Measurements from ENCODE around the gene HECTD1.

DNA sequence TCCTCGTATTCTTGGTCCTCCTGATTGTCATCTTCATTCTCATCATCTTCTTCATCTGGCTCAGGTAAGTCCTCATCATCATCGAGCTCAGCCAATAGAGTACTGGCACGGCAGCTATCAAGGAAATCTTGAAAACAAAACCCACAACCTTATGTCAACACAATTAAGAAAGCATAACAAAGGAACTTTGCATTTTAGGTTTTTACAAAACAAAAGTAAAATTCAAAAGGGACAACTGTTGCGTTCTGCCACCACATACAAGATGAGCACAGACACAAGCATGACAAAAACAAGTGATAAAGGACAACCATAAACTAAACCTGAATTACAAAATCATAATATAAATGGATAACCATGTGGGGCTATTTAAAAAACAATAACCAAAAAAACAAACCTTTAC lies 84.7 kb downstream of the HECTD1 start:
- TF ChIP-seq POLR2A (IDR thresholded peaks at IDR 0.05; ENCODE audit: low read depth, low read length) (no peak), PAX5 (IDR thresholded peaks at IDR 0.05; ENCODE audit: insufficient read depth, low read length, severe bottlenecking) (no peak), POLR2AphosphoS5 (IDR thresholded peaks at IDR 0.05; ENCODE audit: low read depth, low read length) (no peak)

All from GM12891 (cell line).